ENCODE measurements around the gene TSFM. TPM values are rescaled to one million over a fixed set of nuclear protein-coding genes. Genes with fewer than 3 reads are reported as not detected.

Gene TSFM
- total and polyA plus RNA-seq, 7 donors = 31.5 to 74.3 (median 52.1) TPM

- Histone ChIP-seq H3K27ac (peak overlapping the region; percentile 96), H3K27me3 (ENCODE audit: insufficient read depth in 3 of 3, low read length in 2 of 3) (peaks cover 0 to 4% (median 0%) of the 10 kb centered on the region in 3 donors), H3K36me3 (ENCODE audit: insufficient read depth in 1 of 2, low read depth in 1 of 2) (peaks cover 20 to 45% of the 10 kb centered on the region in 2 donors), H3K4me1 (peaks cover 26% of the 10 kb centered on the region), H3K4me3 (peak overlapping the region; percentile 93), H3K9me3 (no peaks in the 10 kb centered on the region)
- DNase-seq (no peak), ATAC-seq (peak in 1 of 4 donors; percentile 0)
- TF ChIP-seq CTCF (IDR thresholded peaks at IDR 0.05) = no peak
- intact Hi-C loops (cut with DNase I) = no loop called here
- 6 to 12% (median 7%) methylated on average over 8 of the region's 8 CpGs for WGBS, 3 donors
These were observed 31.2 kb upstream of the TSFM start for GRCh38 chr12:57751432-57751787.

GRCh38 chr12:57751788-57752667 lies 30.6 kb upstream of the TSFM start, which contains the start of gene CDK4:
CDK4 (minus strand) TSS chr12:57752310; CDS start chr12:57751717, 593 bp downstream.
- Histone ChIP-seq H3K27me3 (ENCODE audit: insufficient read depth in 3 of 3, low read length in 2 of 3) (peaks cover 0 to 4% (median 0%) of the 10 kb centered on the region in 3 donors), H3K9me3 (no peaks in the 10 kb centered on the region), H3K4me1 (peaks cover 26% of the 10 kb centered on the region), H3K36me3 (ENCODE audit: insufficient read depth in 1 of 2, low read depth in 1 of 2) (peaks cover 17 to 39% of the 10 kb centered on the region in 2 donors), H3K27ac (peak within 1 kb of the TSS; percentile 96), H3K4me3 (peak within 1 kb of the TSS; percentile 93)
- WGBS, 3 donors = 0% methylated on average over 48 to 58 of the region's 58 CpGs
- DNase-seq (peak; percentile 99 to 100), ATAC-seq (peak; percentile 91 to 95 (median 93))
- TF ChIP-seq CTCF (IDR thresholded peaks at IDR 0.05) = no peak
- intact Hi-C loops (cut with DNase I) = no loop called here

GRCh38 chr12:57752668-57753000 lies 30.0 kb upstream of the TSFM start:
- TF ChIP-seq CTCF (IDR thresholded peaks at IDR 0.05) = no peak
- H3K4me3 ChIP-seq = peak overlapping the region; percentile 93

GRCh38 chr12:57753756-57754337 lies 28.7 kb upstream of the TSFM start:
- intact Hi-C loops (cut with DNase I) = no loop called here
- Histone ChIP-seq H3K4me1 (peaks cover 26% of the 10 kb centered on the region), H3K27me3 (ENCODE audit: insufficient read depth in 3 of 3, low read length in 2 of 3) (peaks cover 0 to 4% (median 0%) of the 10 kb centered on the region in 3 donors), H3K27ac (peak overlapping the region; percentile 9), H3K36me3 (ENCODE audit: insufficient read depth in 1 of 2, low read depth in 1 of 2) (peaks cover 9 to 38% of the 10 kb centered on the region in 2 donors), H3K4me3 (peak overlapping the region; percentile 72), H3K9me3 (no peaks in the 10 kb centered on the region)
- no peak for DNase-seq
- no peak for TF ChIP-seq CTCF (IDR thresholded peaks at IDR 0.05)
- no peak for ATAC-seq
- WGBS, 3 donors = 14 to 32% (median 22%) methylated on average over 1 of the region's 1 CpG

More at GRCh38 chr12:57752668-57753000, 30.0 kb upstream of the TSFM start:
- Histone ChIP-seq H3K4me1 (peaks cover 26% of the 10 kb centered on the region), H3K27me3 (ENCODE audit: insufficient read depth in 3 of 3, low read length in 2 of 3) (peaks cover 0 to 4% (median 0%) of the 10 kb centered on the region in 3 donors), H3K27ac (no peak overlapping the region), H3K36me3 (ENCODE audit: insufficient read depth in 1 of 2, low read depth in 1 of 2) (peaks cover 13 to 38% of the 10 kb centered on the region in 2 donors), H3K9me3 (no peaks in the 10 kb centered on the region)
- intact Hi-C loops (cut with DNase I) = no loop called here
- ATAC-seq = no peak
- no peak for DNase-seq
- 2 to 4% (median 2%) methylated on average over 5 of the region's 5 CpGs for WGBS, 3 donors
